Measurements from ENCODE around the gene VWF. TPM values are rescaled to one million over a fixed set of nuclear protein-coding genes. Genes with fewer than 3 reads are reported as not detected.

Gene VWF
- total and polyA plus RNA-seq, 2 of the 4 experiments (the other 2 are of a cell fraction): under 0.01 to 0.09 TPM

GRCh38 chr12:6113691-6114475 is 10.6 kb downstream of the VWF start (continued):
- TF ChIP-seq MXI1 (IDR thresholded peaks at IDR 0.05; ENCODE audit: borderline replicate concordance, low read depth, low read length): no peak

GRCh38 chr12:6112004-6112403 is 12.5 kb downstream of the VWF start:
- no peak overlapping the region for H3K4me2 ChIP-seq (ENCODE audit: low read depth, low read length)

More at GRCh38 chr12:6112004-6112403, 12.5 kb downstream of the VWF start:
- Histone ChIP-seq H2BK15ac (ENCODE audit: low read depth, low read length) (no peak overlapping the region), H3K4me1 (ENCODE audit: control insufficient read depth, insufficient read depth, low read length) (peaks cover 5% of the 10 kb centered on the region), H3K9me1 (ENCODE audit: insufficient read depth, low read length) (no peaks in the 10 kb centered on the region), H3K27ac (ENCODE audit: insufficient read depth, low read length) (no peak overlapping the region), H3K18ac (ENCODE audit: low read depth, low read length) (no peak overlapping the region), H3K9me3 (ENCODE audit: control insufficient read depth, insufficient read depth, low read length) (no peaks in the 10 kb centered on the region), H3K56ac (ENCODE audit: extremely low read depth, insufficient read depth, low read length) (no peak overlapping the region), H2BK120ac (ENCODE audit: low read depth, low read length) (no peak overlapping the region), H3K4me3 (ENCODE audit: insufficient read depth, low read depth, low read length) (no peak overlapping the region), H2BK20ac (ENCODE audit: low read depth, low read length) (no peak overlapping the region), H3K27me3 (ENCODE audit: control insufficient read depth, insufficient read depth, low read length) (no peaks in the 10 kb centered on the region; the same call in 1 of the 2 replicates), H2AK5ac (ENCODE audit: low read depth, low read length) (no peak overlapping the region), H2AK9ac (replicated peaks; ENCODE audit: low read depth, low read length, poor library complexity) (no peak overlapping the region), H3K79me1 (ENCODE audit: low read depth in 1 of 2, low read length in 2 of 2) (no peaks in the 10 kb centered on the region), H2AFZ (replicated peaks; ENCODE audit: low read length, poor library complexity) (no peak overlapping the region), H4K91ac (ENCODE audit: insufficient read depth, low read depth, low read length) (no peak overlapping the region), H3K36me3 (ENCODE audit: control insufficient read depth, insufficient read depth, low read length) (no peaks in the 10 kb centered on the region), H4K20me1 (ENCODE audit: insufficient read depth, low read length) (no peaks in the 10 kb centered on the region), H3K4ac (ENCODE audit: low read depth, low read length) (no peak overlapping the region), H2BK5ac (ENCODE audit: low read depth, low read length, poor library complexity, severe bottlenecking) (no peak overlapping the region), H3K23ac (ENCODE audit: low read depth, low read length) (no peak overlapping the region), H3K14ac (replicated peaks; ENCODE audit: low read depth, low read length) (no peak overlapping the region), H4K5ac (ENCODE audit: low read depth, low read length) (no peak overlapping the region), H3K9ac (ENCODE audit: low read depth, low read length) (no peak overlapping the region), H4K8ac (ENCODE audit: low read depth in 2 of 2, low read length in 2 of 2) (no peak overlapping the region)
- BruUV-seq (replicated peaks): no TSS peak
- ChIA-PET CTCF (interaction anchor here (0.6 kb wide), 1 partner anchor 233 kb away, joined by 3 read pairs; no protein-coding TSS in a partner anchor), POLR2A (ENCODE audit: unreplicated experiment) (no interaction called here)
- in situ Hi-C loops (cut with MboI; ENCODE audit: low sequenced_read_pairs): no loop called here
- no CpG with 5 or more reads among the region's 5 CpGs for WGBS, 2 experiments (ENCODE audit: extremely low coverage in 2 of 2, insufficient read length in 1 of 2)
- dilution Hi-C loops (cut with HindIII; ENCODE audit: low sequenced_read_pairs, unreplicated experiment): no loop called here
- no peak for DNase-seq
- TF ChIP-seq NFE2L2 (IDR thresholded peaks at IDR 0.05; ENCODE audit: low read depth, low read length) (no peak), MAZ (IDR thresholded peaks at IDR 0.05; ENCODE audit: borderline replicate concordance, low read depth, low read length) (no peak), RAD21 (IDR thresholded peaks at IDR 0.05; ENCODE audit: low read length) (no peak), BHLHE40 (IDR thresholded peaks at IDR 0.05; ENCODE audit: low read depth, low read length) (no peak), MXI1 (IDR thresholded peaks at IDR 0.05; ENCODE audit: borderline replicate concordance, low read depth, low read length) (no peak), SMC3 (IDR thresholded peaks at IDR 0.05; ENCODE audit: low read depth, low read length) (no peak), CHD1 (IDR thresholded peaks at IDR 0.05; ENCODE audit: low read depth, low read length) (no peak), FOS (IDR thresholded peaks at IDR 0.05; ENCODE audit: low read depth, low read length) (no peak), CEBPB (IDR thresholded peaks at IDR 0.05; ENCODE audit: low read depth, low read length) (no peak), POLR2A (IDR thresholded peaks at IDR 0.05; ENCODE audit: low read depth, low read length) (no peak), RFX5 (IDR thresholded peaks at IDR 0.05; ENCODE audit: low read depth, low read length) (no peak), RCOR1 (IDR thresholded peaks at IDR 0.05; ENCODE audit: insufficient replicate concordance, low read length) (no peak), MAFK (IDR thresholded peaks at IDR 0.05; ENCODE audit: low read depth, low read length) (no peak), CTCF (conservative IDR thresholded peaks at IDR 0.05; ENCODE audit: low read depth, low read length) (no peak)
- intact Hi-C loops (cut with micrococcal nuclease): no loop called here
- ATAC-seq (ENCODE audit: low read depth): no peak

Data from IMR-90 (cell line).